ENCODE data around the gene CMC2. TPM values are rescaled to one million over a fixed set of nuclear protein-coding genes. Genes with fewer than 3 reads are reported as not detected.

CMC2 gene
- total RNA-seq, 2 experiments from 2014 or later, result 89.1 to 99.8 TPM

GRCh38 chr16:80946481-80946880 lies 60.2 kb downstream of the CMC2 start:
- no peak overlapping the region for H3K4me2 ChIP-seq (ENCODE audit: low read length)
- H3K4me3 ChIP-seq (ENCODE audit: low read depth, low read length, poor library complexity, severe bottlenecking), result no peak overlapping the region
- no peak overlapping the region for H2AFZ ChIP-seq (ENCODE audit: low read length)
- H3K79me2 ChIP-seq (ENCODE audit: insufficient read depth, low read depth, low read length), result no peaks in the 10 kb centered on the region
- CTCF ChIA-PET (ENCODE audit: unreplicated experiment), result no interaction called here
- no peak overlapping the region for H3K27ac ChIP-seq (ENCODE audit: low read depth, low read length, poor library complexity, severe bottlenecking)
- no peaks in the 10 kb centered on the region for H3K9me2 ChIP-seq (ENCODE audit: insufficient read depth, low read length)
- no peaks in the 10 kb centered on the region for H3K4me1 ChIP-seq (ENCODE audit: insufficient read depth, low read length, poor library complexity, severe bottlenecking)
- no peaks in the 10 kb centered on the region for H3K36me3 ChIP-seq (ENCODE audit: insufficient read depth, low read length)
- H4K20me1 ChIP-seq (ENCODE audit: insufficient read depth, low read length), result no peaks in the 10 kb centered on the region
- no TSS peak for BruUV-seq (replicated peaks)
- intact Hi-C loops (cut with micrococcal nuclease; ENCODE audit: unreplicated experiment), result no loop called here
- TF ChIP-seq CTCF (conservative IDR thresholded peaks at IDR 0.05; ENCODE audit: low read length) (no peak), EZH2phosphoT487 (IDR thresholded peaks at IDR 0.05; ENCODE audit: borderline replicate concordance, low read depth, low read length) (no peak)
- H3K9me3 ChIP-seq (ENCODE audit: low read length), result no peaks in the 10 kb centered on the region
- POLR2A ChIA-PET, result no interaction called here
- DNase-seq (ENCODE audit: low spot score), result no peak

GRCh38 chr16:80940069-80940856 lies 66.4 kb downstream of the CMC2 start:
- intact Hi-C loops (cut with micrococcal nuclease; ENCODE audit: unreplicated experiment), result no loop called here
- no peaks in the 10 kb centered on the region for H3K9me2 ChIP-seq (ENCODE audit: insufficient read depth, low read length)
- H3K27ac ChIP-seq (ENCODE audit: low read depth, low read length, poor library complexity, severe bottlenecking), result no peak overlapping the region
- CTCF ChIA-PET (ENCODE audit: unreplicated experiment), result no interaction called here
- DNase-seq (ENCODE audit: low spot score), result no peak
- H3K79me2 ChIP-seq (ENCODE audit: insufficient read depth, low read depth, low read length), result no peaks in the 10 kb centered on the region
- no peak overlapping the region for H3K4me2 ChIP-seq (ENCODE audit: low read length)
- no peak overlapping the region for H3K4me3 ChIP-seq (ENCODE audit: low read depth, low read length, poor library complexity, severe bottlenecking)
- H2AFZ ChIP-seq (ENCODE audit: low read length), result no peak overlapping the region
- no TSS peak for BruUV-seq (replicated peaks)
- no peaks in the 10 kb centered on the region for H3K4me1 ChIP-seq (ENCODE audit: insufficient read depth, low read length, poor library complexity, severe bottlenecking)
- POLR2A ChIA-PET, result interaction anchor here (0.9 to 1.1 kb wide), 2 partner anchors 9 to 14 kb away, joined by 3 to 6 read pairs; no protein-coding TSS in a partner anchor
- no peak for TF ChIP-seq CTCF (conservative IDR thresholded peaks at IDR 0.05; ENCODE audit: low read length)
- no peak for TF ChIP-seq EZH2phosphoT487 (IDR thresholded peaks at IDR 0.05; ENCODE audit: borderline replicate concordance, low read depth, low read length)
- H3K36me3 ChIP-seq (ENCODE audit: insufficient read depth, low read length), result no peaks in the 10 kb centered on the region
- no peaks in the 10 kb centered on the region for H4K20me1 ChIP-seq (ENCODE audit: insufficient read depth, low read length)
- H3K9me3 ChIP-seq (ENCODE audit: low read length), result no peaks in the 10 kb centered on the region

GRCh38 chr16:80938879-80939260 lies 67.8 kb downstream of the CMC2 start:
- BruUV-seq (replicated peaks), result no TSS peak
- no peaks in the 10 kb centered on the region for H3K9me2 ChIP-seq (ENCODE audit: insufficient read depth, low read length)
- CTCF ChIA-PET (ENCODE audit: unreplicated experiment), result interaction anchor here (0.5 kb wide), 1 partner anchor 311 kb away, joined by 3 read pairs; no protein-coding TSS in a partner anchor
- no peaks in the 10 kb centered on the region for H4K20me1 ChIP-seq (ENCODE audit: insufficient read depth, low read length)
- no peaks in the 10 kb centered on the region for H3K4me1 ChIP-seq (ENCODE audit: insufficient read depth, low read length, poor library complexity, severe bottlenecking)
- H3K27ac ChIP-seq (ENCODE audit: low read depth, low read length, poor library complexity, severe bottlenecking), result no peak overlapping the region
- H2AFZ ChIP-seq (ENCODE audit: low read length), result no peak overlapping the region
- intact Hi-C loops (cut with micrococcal nuclease; ENCODE audit: unreplicated experiment), result no loop called here
- H3K79me2 ChIP-seq (ENCODE audit: insufficient read depth, low read depth, low read length), result no peaks in the 10 kb centered on the region
- no peaks in the 10 kb centered on the region for H3K9me3 ChIP-seq (ENCODE audit: low read length)
- no peak overlapping the region for H3K4me2 ChIP-seq (ENCODE audit: low read length)
- no peak overlapping the region for H3K4me3 ChIP-seq (ENCODE audit: low read depth, low read length, poor library complexity, severe bottlenecking)
- POLR2A ChIA-PET, result interaction anchor here (0.7 kb wide), 1 partner anchor 50 kb away, joined by 4 read pairs; no protein-coding TSS in a partner anchor
- no peak for DNase-seq (ENCODE audit: low spot score)
- TF ChIP-seq CTCF (conservative IDR thresholded peaks at IDR 0.05; ENCODE audit: low read length), result no peak
- no peak for TF ChIP-seq EZH2phosphoT487 (IDR thresholded peaks at IDR 0.05; ENCODE audit: borderline replicate concordance, low read depth, low read length)
- H3K36me3 ChIP-seq (ENCODE audit: insufficient read depth, low read length), result no peaks in the 10 kb centered on the region

Measured in OCI-LY7 (cell line).